ENCODE data around the gene RFC3. TPM values are rescaled to one million over a fixed set of nuclear protein-coding genes. Genes with fewer than 3 reads are reported as not detected.

RFC3 gene
- total RNA-seq, 2 donors from 2014 or later: 11.2 to 16.3 TPM

DNA sequence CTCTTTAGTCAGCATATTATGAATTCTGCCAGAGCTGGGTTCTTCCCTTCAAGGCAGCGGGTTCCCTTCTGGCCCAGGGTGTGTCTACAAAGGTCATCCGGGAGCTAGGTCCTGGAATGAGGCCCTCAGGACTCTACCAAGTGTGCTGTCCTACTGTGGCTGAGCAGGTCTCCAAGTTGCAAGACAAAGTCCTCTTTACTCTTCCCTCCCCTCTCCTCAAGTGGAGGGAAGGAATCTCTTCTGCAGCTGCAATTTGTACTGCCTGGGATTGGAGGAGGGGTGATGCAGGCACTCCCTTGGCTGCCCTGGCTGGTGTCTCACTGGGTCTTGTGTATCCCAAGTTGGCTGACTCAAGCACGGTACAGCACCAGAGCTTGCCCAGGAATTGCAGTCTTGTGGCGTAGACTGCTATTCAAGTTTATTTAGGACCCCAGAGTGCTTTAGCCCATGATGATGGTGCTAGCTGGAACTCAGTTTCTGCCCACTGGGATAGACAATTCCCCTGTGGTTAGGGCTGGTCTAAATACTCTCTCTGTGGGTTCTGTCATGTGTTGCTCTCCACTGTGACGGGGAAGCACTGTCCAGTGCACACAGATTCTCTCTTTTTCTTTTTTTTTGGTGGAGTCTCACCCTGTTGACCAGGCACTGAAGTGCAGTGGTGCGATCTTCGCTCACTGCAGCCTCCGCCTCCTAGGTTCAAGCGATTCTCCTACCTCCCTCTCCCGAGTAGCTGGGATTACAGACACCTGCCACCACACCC, 28.5 kb downstream of the RFC3 start:
- WGBS: 100% methylated on average over 10 of the region's 10 CpGs
- TF ChIP-seq POLR2AphosphoS5 (IDR thresholded peaks at IDR 0.05) (no peak), POLR2A (IDR thresholded peaks at IDR 0.05) (no peak)
- TF ChIP-seq, protein P1, sequence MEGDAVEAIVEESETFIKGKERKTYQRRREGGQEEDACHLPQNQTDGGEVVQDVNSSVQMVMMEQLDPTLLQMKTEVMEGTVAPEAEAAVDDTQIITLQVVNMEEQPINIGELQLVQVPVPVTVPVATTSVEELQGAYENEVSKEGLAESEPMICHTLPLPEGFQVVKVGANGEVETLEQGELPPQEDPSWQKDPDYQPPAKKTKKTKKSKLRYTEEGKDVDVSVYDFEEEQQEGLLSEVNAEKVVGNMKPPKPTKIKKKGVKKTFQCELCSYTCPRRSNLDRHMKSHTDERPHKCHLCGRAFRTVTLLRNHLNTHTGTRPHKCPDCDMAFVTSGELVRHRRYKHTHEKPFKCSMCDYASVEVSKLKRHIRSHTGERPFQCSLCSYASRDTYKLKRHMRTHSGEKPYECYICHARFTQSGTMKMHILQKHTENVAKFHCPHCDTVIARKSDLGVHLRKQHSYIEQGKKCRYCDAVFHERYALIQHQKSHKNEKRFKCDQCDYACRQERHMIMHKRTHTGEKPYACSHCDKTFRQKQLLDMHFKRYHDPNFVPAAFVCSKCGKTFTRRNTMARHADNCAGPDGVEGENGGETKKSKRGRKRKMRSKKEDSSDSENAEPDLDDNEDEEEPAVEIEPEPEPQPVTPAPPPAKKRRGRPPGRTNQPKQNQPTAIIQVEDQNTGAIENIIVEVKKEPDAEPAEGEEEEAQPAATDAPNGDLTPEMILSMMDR (IDR thresholded peaks at IDR 0.05): no peak
- intact Hi-C loops (cut with DNase I): no loop called here

DNA sequence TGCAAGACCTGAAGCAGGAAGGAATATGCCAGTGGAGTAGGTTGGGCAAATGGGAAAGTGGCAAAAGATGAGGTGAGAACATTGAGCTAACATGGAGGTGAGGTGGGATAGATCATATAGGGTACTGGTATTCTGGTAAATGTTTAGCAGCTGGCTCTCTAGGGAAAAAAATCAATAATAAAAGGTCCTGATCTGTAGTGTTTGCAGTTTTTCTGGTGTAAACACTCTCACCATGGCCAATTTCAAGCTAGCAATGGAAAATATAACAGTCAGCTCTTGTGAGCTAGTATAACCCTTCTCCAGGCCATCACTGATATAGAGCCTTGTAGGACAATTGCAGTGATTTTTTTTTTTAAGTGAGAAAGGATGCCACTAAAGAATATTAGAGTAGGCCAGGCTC, 31.3 kb downstream of the RFC3 start:
- no peak overlapping the region for H3K4me3 ChIP-seq
- intact Hi-C loops (cut with DNase I): no loop called here

More for the DNA sequence above, 28.5 kb downstream of the RFC3 start:
- no peak overlapping the region for H3K27ac ChIP-seq
- H3K36me3 ChIP-seq: no peaks in the 10 kb centered on the region
- H3K4me1 ChIP-seq (replicated peaks): no peaks in the 10 kb centered on the region
- no peaks in the 10 kb centered on the region for H3K9me3 ChIP-seq
- no peak for DNase-seq (ENCODE audit: low spot score)
- no peaks in the 10 kb centered on the region for H3K27me3 ChIP-seq (replicated peaks; ENCODE audit: insufficient read depth)
- no peak overlapping the region for H3K4me3 ChIP-seq

DNA sequence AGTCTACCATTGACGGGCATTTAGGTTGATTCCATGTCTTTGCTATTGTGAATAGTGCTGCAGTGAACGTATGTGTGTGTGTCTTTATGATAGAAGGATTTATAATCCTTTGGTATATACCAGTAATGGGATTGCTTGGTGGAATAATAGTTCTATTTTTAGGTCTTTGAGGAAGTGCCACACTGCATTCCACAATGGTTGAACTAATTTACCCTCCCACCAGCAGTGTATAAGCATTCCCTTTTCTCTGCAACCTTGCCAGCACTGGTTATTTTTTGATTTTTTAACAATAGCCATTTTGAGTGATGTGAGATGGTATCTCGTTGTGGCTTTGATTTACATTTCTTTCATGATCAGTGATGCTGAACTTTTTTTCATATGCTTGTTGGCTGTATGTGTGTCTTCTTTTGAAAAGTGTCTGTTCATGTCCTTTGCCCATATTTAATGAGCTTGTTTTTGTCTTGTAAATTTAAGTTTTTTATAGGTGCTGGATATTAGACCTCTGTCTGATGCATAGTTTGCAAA, 37.5 kb downstream of the RFC3 start:
- TF ChIP-seq POLR2A (IDR thresholded peaks at IDR 0.05) (no peak), POLR2AphosphoS5 (IDR thresholded peaks at IDR 0.05) (no peak)
- TF ChIP-seq, protein P1 (IDR thresholded peaks at IDR 0.05): no peak
- H3K9me3 ChIP-seq: no peaks in the 10 kb centered on the region
- DNase-seq (ENCODE audit: low spot score): no peak
- no peak overlapping the region for H3K27ac ChIP-seq
- no peaks in the 10 kb centered on the region for H3K36me3 ChIP-seq
- H3K4me3 ChIP-seq: no peak overlapping the region
- 43% methylated on average over 3 of the region's 3 CpGs for WGBS
- intact Hi-C loops (cut with DNase I): no loop called here
- H3K27me3 ChIP-seq (replicated peaks; ENCODE audit: insufficient read depth): no peaks in the 10 kb centered on the region
- H3K4me1 ChIP-seq (replicated peaks): no peaks in the 10 kb centered on the region

More for the DNA sequence above, 31.3 kb downstream of the RFC3 start:
- Histone ChIP-seq H3K36me3 (no peaks in the 10 kb centered on the region), H3K27ac (no peak overlapping the region), H3K9me3 (no peaks in the 10 kb centered on the region), H3K27me3 (replicated peaks; ENCODE audit: insufficient read depth) (no peaks in the 10 kb centered on the region), H3K4me1 (replicated peaks) (no peaks in the 10 kb centered on the region)
- DNase-seq (ENCODE audit: low spot score): no peak
- TF ChIP-seq, protein P1 (IDR thresholded peaks at IDR 0.05): no peak
- no peak for TF ChIP-seq POLR2AphosphoS5 (IDR thresholded peaks at IDR 0.05)
- TF ChIP-seq POLR2A (IDR thresholded peaks at IDR 0.05): no peak

- intact Hi-C loops (cut with DNase I): no loop called here
- 88% methylated on average over 1 of the region's 1 CpG for WGBS
These were observed 41.8 kb downstream of the RFC3 start for GRCh38 chr13:33859691-33860303.

More at GRCh38 chr13:33859691-33860303, 41.8 kb downstream of the RFC3 start:
- no peak for TF ChIP-seq POLR2AphosphoS5 (IDR thresholded peaks at IDR 0.05)
- no peak for TF ChIP-seq POLR2A (IDR thresholded peaks at IDR 0.05)
- TF ChIP-seq, protein P1 (IDR thresholded peaks at IDR 0.05): no peak
- DNase-seq (ENCODE audit: low spot score): no peak
- no peaks in the 10 kb centered on the region for H3K9me3 ChIP-seq
- no peak overlapping the region for H3K27ac ChIP-seq
- H3K36me3 ChIP-seq: no peaks in the 10 kb centered on the region
- H3K27me3 ChIP-seq (replicated peaks; ENCODE audit: insufficient read depth): no peaks in the 10 kb centered on the region
- no peak overlapping the region for H3K4me3 ChIP-seq
- H3K4me1 ChIP-seq (replicated peaks): no peaks in the 10 kb centered on the region
